Measurements from ENCODE around the gene MYBPC2.

GRCh38 chr19:50509366-50509765 lies 76.7 kb downstream of the MYBPC2 start:
- TF ChIP-seq, protein P1, sequence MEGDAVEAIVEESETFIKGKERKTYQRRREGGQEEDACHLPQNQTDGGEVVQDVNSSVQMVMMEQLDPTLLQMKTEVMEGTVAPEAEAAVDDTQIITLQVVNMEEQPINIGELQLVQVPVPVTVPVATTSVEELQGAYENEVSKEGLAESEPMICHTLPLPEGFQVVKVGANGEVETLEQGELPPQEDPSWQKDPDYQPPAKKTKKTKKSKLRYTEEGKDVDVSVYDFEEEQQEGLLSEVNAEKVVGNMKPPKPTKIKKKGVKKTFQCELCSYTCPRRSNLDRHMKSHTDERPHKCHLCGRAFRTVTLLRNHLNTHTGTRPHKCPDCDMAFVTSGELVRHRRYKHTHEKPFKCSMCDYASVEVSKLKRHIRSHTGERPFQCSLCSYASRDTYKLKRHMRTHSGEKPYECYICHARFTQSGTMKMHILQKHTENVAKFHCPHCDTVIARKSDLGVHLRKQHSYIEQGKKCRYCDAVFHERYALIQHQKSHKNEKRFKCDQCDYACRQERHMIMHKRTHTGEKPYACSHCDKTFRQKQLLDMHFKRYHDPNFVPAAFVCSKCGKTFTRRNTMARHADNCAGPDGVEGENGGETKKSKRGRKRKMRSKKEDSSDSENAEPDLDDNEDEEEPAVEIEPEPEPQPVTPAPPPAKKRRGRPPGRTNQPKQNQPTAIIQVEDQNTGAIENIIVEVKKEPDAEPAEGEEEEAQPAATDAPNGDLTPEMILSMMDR (IDR thresholded peaks at IDR 0.05): no peak
- no peak for TF ChIP-seq EZH2 (IDR thresholded peaks at IDR 0.05)
- TF ChIP-seq EZH2phosphoT487 (IDR thresholded peaks at IDR 0.05): no peak

Data from neural progenitor cell (in vitro differentiated cells).